Iris pigment epithelial cell (primary cell): ENCODE results near the gene ZNF319.

Experiments
- DNase-seq: peaks from one replicate; pipeline ENCODE4 v3.0.0-alpha.2; 2011; ENCODE audit warnings: low read depth

ZNF319 gene

GRCh38 chr16:57999971-58000705, at the start of gene ZNF319:
TSS of gene ZNF319 (minus strand) at chr16:58000672. CDS start at chr16:57998265, 2,407 bp downstream.
- peak; percentile 20 for DNase-seq

- DNase-seq, result no peak
These were observed 49.0 kb upstream of the ZNF319 start for GRCh38 chr16:58049232-58050185.

- DNase-seq, result no peak
These were observed 48.2 kb upstream of the ZNF319 start for GRCh38 chr16:58048494-58049231.

- no peak for DNase-seq
These were observed 47.3 kb upstream of the ZNF319 start for GRCh38 chr16:58047557-58048348.

GRCh38 chr16:58046936-58047335, 46.5 kb upstream of the ZNF319 start:
- DNase-seq, result no peak

- no peak for DNase-seq
These were observed 45.8 kb upstream of the ZNF319 start for GRCh38 chr16:58046054-58046881.

GRCh38 chr16:58045096-58045495, 44.6 kb upstream of the ZNF319 start:
- no peak for DNase-seq

- DNase-seq, result no peak
These were observed 44.0 kb upstream of the ZNF319 start for GRCh38 chr16:58044266-58045019.

- no peak for DNase-seq
These were observed 43.2 kb upstream of the ZNF319 start for GRCh38 chr16:58043571-58044155.

- DNase-seq, result no peak
These were observed 42.5 kb upstream of the ZNF319 start for GRCh38 chr16:58042886-58043515.

GRCh38 chr16:58042001-58042885, 41.8 kb upstream of the ZNF319 start:
- DNase-seq, result no peak

- no peak for DNase-seq
These were observed 41.1 kb upstream of the ZNF319 start for GRCh38 chr16:58041628-58041955.

- DNase-seq, result no peak
These were observed 40.6 kb upstream of the ZNF319 start for GRCh38 chr16:58040945-58041627.

- no peak for DNase-seq
These were observed 40.0 kb upstream of the ZNF319 start for GRCh38 chr16:58040496-58040846.

GRCh38 chr16:58039829-58040495, 39.5 kb upstream of the ZNF319 start:
- no peak for DNase-seq

GRCh38 chr16:58038219-58038641, 37.8 kb upstream of the ZNF319 start:
- DNase-seq, result no peak
